SU-DHL-6 (cell line): ENCODE data around the gene ETNK2.

ENCODE experiments used
- H2AFZ ChIP-seq: fragments of 200-600 bp; sonication (generic); 2 replicates; pipeline ENCODE4 v1.6.1; 2014; ENCODE audit warnings: low read depth, mild to moderate bottlenecking, moderate library complexity, mixed read lengths, antibody characterized with exemption, low read length; ENCODE audit not compliant: severe bottlenecking
- H3F3A ChIP-seq: fragments of 200-600 bp; shearing (Covaris generic); 2 replicates; pipeline ENCODE4 v1.6.0; 2016; ENCODE audit warnings: antibody characterized with exemption, mild to moderate bottlenecking; ENCODE audit not compliant: insufficient read depth
- H3K27ac ChIP-seq: fragments of 200-600 bp; sonication (generic); 2 replicates; pipeline ENCODE4 v1.5.1; 2016; ENCODE audit warnings: low read depth, mild to moderate bottlenecking, low read length, moderate library complexity, mixed read lengths
- H3K27me3 ChIP-seq: fragments of 200-600 bp; sonication (generic), shearing (Covaris generic); 2 replicates; pipeline ENCODE4 v1.6.0; 2014; ENCODE audit warnings: mild to moderate bottlenecking, low read length
- H3K36me3 ChIP-seq: fragments of 200-600 bp; sonication (generic); 2 replicates; pipeline ENCODE4 v1.6.1; 2014; ENCODE audit warnings: mild to moderate bottlenecking, low read length, mixed read lengths
- H3K4me2 ChIP-seq: fragments of 300-600, 200-600 bp; shearing (Covaris generic), sonication (generic); 2 replicates; pipeline ENCODE4 v1.6.0; 2014; ENCODE audit warnings: low read length, low read depth, mild to moderate bottlenecking; ENCODE audit not compliant: poor library complexity, severe bottlenecking
- H3K4me3 ChIP-seq: fragments of 200-600 bp; sonication (generic); 2 replicates; pipeline ENCODE4 v1.5.1; 2014; ENCODE audit warnings: antibody characterized with exemption, low read length, mild to moderate bottlenecking, mixed read lengths; ENCODE audit not compliant: insufficient read depth, poor library complexity, severe bottlenecking
- H3K79me2 ChIP-seq: fragments of 200-600 bp; sonication (generic); 2 replicates; pipeline ENCODE4 v1.6.1; 2014; ENCODE audit warnings: mild to moderate bottlenecking, low read length, moderate library complexity; ENCODE audit not compliant: insufficient read depth
- H3K9ac ChIP-seq: fragments of 200-600 bp; sonication (generic); 2 replicates; pipeline ENCODE4 v1.7.0; 2014; ENCODE audit warnings: mild to moderate bottlenecking, low read length
- H3K9me2 ChIP-seq: fragments of 200-600 bp; sonication (generic); replicated peaks from 2 replicates; pipeline ENCODE4 v1.6.1; 2014; ENCODE audit warnings: low read length; ENCODE audit not compliant: insufficient read depth
- H3K9me3 ChIP-seq: fragments of 200-600 bp; sonication (generic); 2 replicates; pipeline ENCODE4 v1.6.1; 2014; ENCODE audit warnings: low read length, mixed read lengths; ENCODE audit not compliant: insufficient read depth
- H4K20me1 ChIP-seq: fragments of 200-600 bp; sonication (generic); 2 replicates; pipeline ENCODE4 v1.6.1; 2014; ENCODE audit warnings: low read depth, mild to moderate bottlenecking, antibody characterized with exemption, low read length, moderate library complexity, mixed read lengths
- EZH2phosphoT487 ChIP-seq: fragments of 200-600 bp; sonication (generic), shearing (Covaris generic); conservative IDR thresholded peaks from 2 replicates; pipeline ENCODE4 v1.6.1; 2018; ENCODE audit warnings: mild to moderate bottlenecking, antibody characterized with exemption, low read length, moderate library complexity, mixed read lengths
- TF ChIP-seq, protein P1 (sequence below): fragments of 200-600 bp; sonication (generic); IDR thresholded peaks from one replicate; pipeline ENCODE4 v1.5.1; 2017; ENCODE audit warnings: antibody characterized with exemption, mild to moderate bottlenecking, low read length, moderate library complexity; ENCODE audit not compliant: insufficient read depth, poor library complexity, severe bottlenecking

The ETNK2 gene

DNA sequence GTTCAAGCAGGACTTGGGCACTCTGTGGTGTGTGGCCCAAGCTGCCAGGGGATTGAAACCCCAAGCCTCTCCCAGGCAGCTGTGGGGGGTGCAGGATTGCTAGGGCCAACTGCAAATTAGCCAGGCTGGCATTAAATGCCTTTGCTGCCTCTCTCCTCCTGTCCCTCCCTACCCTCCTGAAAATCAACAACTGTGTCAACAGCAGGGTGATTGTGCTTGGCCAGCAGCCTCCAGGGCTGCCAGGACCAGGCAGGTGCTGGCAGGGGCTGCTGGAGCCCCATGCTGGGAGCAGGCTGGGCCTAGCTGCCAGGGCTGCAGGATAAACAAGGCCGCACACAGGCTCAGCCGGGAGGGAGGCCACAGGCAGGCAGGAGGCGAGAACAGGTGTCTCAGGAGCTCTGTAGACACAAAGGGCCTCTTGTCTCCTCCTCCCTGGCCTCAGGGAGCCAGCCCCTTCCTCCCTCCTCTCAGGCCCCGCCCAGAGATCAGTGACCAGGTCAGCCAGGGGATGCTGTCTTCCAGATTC is 67.5 kb downstream of the ETNK2 start:
- no peak overlapping the region for H3K27ac ChIP-seq
- TF ChIP-seq EZH2phosphoT487: no peak
- TF ChIP-seq, protein P1, sequence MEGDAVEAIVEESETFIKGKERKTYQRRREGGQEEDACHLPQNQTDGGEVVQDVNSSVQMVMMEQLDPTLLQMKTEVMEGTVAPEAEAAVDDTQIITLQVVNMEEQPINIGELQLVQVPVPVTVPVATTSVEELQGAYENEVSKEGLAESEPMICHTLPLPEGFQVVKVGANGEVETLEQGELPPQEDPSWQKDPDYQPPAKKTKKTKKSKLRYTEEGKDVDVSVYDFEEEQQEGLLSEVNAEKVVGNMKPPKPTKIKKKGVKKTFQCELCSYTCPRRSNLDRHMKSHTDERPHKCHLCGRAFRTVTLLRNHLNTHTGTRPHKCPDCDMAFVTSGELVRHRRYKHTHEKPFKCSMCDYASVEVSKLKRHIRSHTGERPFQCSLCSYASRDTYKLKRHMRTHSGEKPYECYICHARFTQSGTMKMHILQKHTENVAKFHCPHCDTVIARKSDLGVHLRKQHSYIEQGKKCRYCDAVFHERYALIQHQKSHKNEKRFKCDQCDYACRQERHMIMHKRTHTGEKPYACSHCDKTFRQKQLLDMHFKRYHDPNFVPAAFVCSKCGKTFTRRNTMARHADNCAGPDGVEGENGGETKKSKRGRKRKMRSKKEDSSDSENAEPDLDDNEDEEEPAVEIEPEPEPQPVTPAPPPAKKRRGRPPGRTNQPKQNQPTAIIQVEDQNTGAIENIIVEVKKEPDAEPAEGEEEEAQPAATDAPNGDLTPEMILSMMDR: no peak
- H3K9me2 ChIP-seq: no peaks in the 10 kb centered on the region
- H3F3A ChIP-seq: no peaks in the 10 kb centered on the region
- H3K36me3 ChIP-seq: no peaks in the 10 kb centered on the region
- H2AFZ ChIP-seq: no peak overlapping the region
- H3K79me2 ChIP-seq: no peaks in the 10 kb centered on the region
- H3K27me3 ChIP-seq: no peaks in the 10 kb centered on the region
- no peak overlapping the region for H3K9ac ChIP-seq
- H3K9me3 ChIP-seq: no peaks in the 10 kb centered on the region
- no peak overlapping the region for H3K4me3 ChIP-seq
- H3K4me2 ChIP-seq: no peak overlapping the region
- H4K20me1 ChIP-seq: no peaks in the 10 kb centered on the region

DNA sequence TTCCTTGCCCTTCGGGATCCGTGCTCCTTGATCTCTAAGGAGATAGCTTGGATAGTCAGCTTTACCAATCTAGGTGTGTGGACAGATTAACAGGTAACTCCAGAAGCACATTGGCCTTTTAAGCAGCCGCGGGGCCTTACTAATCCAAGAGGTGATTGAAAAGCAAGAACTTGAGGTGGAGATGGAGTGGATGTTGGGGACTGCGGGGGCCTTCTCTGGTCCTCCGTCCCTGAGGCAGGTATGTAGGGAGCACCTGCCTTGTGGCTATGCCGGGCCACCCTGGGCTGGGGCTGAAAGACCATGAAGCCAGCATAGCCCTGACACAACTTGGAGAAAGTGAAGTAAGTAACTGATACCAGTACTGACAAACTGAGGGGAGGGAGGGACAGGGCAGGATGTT is 68.4 kb downstream of the ETNK2 start:
- TF ChIP-seq, protein P1: no peak
- no peak for TF ChIP-seq EZH2phosphoT487
- Histone ChIP-seq H3K9ac (no peak overlapping the region), H3K79me2 (no peaks in the 10 kb centered on the region), H4K20me1 (no peaks in the 10 kb centered on the region), H3K27ac (no peak overlapping the region), H3K4me3 (no peak overlapping the region), H2AFZ (no peak overlapping the region), H3K36me3 (no peaks in the 10 kb centered on the region), H3K4me2 (no peak overlapping the region), H3K9me3 (no peaks in the 10 kb centered on the region), H3K27me3 (no peaks in the 10 kb centered on the region), H3K9me2 (no peaks in the 10 kb centered on the region), H3F3A (no peaks in the 10 kb centered on the region)

DNA sequence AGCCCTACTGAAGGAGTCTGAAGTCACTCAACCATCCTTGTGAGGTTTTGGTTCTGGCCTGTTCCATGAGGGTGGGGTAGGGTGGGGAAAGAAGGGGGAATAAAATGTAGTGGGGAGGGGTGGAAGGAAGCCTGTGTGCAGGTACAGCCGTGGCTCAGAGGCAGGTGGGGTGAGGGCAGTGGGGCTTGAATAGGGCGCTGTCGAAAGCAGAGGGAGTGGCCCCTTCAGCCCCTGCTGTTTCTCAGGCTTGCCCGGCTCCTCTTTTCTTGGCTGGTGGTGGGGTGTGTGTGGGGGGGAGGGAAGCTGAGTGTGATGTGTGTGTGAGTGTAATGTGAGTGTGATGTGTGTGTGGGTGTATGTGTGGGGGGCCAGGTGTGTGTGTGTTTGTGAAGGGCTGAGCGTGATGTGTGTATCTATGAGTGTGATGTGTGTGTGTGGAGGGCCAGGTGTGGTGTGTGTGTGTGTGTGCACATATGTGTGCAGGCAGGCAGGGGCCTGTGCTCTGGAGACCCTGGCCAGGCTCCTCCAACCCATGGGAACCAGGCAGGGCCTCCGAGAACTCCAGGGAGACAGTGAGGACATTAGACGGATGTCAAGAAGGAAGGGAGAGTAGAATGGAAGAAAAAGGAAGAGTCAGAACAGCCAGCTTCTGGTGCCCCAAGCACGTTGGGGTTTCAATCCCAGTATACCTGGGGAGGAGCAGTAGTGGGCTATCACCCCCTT is 69.9 kb downstream of the ETNK2 start:
- Histone ChIP-seq H3F3A (no peaks in the 10 kb centered on the region), H3K4me2 (no peak overlapping the region), H3K9ac (no peak overlapping the region), H3K9me2 (no peaks in the 10 kb centered on the region), H3K4me3 (no peak overlapping the region), H4K20me1 (no peaks in the 10 kb centered on the region), H3K27me3 (no peaks in the 10 kb centered on the region), H2AFZ (no peak overlapping the region), H3K9me3 (no peaks in the 10 kb centered on the region), H3K79me2 (no peaks in the 10 kb centered on the region), H3K27ac (no peak overlapping the region), H3K36me3 (no peaks in the 10 kb centered on the region)
- TF ChIP-seq, protein P1: no peak
- no peak for TF ChIP-seq EZH2phosphoT487
